ENCODE data around the gene CUL4B. TPM values are rescaled to one million over a fixed set of nuclear protein-coding genes. Genes with fewer than 3 reads are reported as not detected.

CUL4B gene
- total and polyA plus RNA-seq, 2 experiments from 2014 or later, result 12.7 to 42.9 TPM

DNA sequence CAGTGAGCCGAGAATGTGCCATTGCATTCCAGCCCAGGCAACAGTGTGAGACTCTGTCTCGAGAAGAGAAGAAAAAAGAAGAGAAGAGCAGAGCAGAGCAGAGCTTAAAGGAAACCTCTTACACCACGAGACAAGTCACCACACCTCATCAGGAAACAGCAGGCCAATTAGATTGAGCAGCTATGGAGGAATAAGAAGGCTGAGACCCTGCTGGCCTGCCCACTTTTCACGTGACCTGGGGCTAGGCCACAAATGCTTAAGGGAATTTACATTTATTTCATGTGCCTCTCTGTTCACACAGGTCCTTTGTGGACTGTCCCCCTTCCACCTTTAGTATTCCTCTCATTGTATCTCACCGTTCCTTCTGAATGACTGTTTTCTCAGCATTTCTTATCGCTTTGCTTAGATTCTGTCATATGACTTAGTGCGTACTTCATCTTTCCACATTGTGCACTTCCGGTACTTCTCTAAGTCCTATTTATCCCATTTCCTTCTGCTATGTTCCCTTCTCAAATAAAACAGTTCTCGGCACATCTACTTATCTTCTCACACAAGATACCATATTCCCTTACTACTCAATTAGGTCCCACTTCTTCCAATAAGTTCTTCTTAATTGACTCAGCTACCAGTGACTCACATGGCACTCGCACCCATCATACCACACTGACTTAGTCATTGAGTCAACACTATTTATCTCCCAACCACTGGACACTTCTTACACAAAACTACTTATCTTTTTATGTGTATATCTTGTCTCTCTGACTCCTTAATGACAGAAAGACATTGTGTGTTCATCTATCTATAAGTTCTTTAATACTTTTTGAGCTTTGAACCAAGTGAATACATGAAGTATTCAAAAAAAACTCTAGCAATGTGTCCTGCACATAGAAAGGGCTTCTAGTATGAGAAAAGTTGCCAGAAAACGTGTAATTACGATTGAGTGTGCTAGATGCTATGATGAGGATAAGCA lies 11.0 kb downstream of the CUL4B start (continued):
- TF ChIP-seq, protein P1, sequence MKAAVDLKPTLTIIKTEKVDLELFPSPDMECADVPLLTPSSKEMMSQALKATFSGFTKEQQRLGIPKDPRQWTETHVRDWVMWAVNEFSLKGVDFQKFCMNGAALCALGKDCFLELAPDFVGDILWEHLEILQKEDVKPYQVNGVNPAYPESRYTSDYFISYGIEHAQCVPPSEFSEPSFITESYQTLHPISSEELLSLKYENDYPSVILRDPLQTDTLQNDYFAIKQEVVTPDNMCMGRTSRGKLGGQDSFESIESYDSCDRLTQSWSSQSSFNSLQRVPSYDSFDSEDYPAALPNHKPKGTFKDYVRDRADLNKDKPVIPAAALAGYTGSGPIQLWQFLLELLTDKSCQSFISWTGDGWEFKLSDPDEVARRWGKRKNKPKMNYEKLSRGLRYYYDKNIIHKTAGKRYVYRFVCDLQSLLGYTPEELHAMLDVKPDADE (IDR thresholded peaks at IDR 0.05), result no peak
- TF ChIP-seq, protein P2, sequence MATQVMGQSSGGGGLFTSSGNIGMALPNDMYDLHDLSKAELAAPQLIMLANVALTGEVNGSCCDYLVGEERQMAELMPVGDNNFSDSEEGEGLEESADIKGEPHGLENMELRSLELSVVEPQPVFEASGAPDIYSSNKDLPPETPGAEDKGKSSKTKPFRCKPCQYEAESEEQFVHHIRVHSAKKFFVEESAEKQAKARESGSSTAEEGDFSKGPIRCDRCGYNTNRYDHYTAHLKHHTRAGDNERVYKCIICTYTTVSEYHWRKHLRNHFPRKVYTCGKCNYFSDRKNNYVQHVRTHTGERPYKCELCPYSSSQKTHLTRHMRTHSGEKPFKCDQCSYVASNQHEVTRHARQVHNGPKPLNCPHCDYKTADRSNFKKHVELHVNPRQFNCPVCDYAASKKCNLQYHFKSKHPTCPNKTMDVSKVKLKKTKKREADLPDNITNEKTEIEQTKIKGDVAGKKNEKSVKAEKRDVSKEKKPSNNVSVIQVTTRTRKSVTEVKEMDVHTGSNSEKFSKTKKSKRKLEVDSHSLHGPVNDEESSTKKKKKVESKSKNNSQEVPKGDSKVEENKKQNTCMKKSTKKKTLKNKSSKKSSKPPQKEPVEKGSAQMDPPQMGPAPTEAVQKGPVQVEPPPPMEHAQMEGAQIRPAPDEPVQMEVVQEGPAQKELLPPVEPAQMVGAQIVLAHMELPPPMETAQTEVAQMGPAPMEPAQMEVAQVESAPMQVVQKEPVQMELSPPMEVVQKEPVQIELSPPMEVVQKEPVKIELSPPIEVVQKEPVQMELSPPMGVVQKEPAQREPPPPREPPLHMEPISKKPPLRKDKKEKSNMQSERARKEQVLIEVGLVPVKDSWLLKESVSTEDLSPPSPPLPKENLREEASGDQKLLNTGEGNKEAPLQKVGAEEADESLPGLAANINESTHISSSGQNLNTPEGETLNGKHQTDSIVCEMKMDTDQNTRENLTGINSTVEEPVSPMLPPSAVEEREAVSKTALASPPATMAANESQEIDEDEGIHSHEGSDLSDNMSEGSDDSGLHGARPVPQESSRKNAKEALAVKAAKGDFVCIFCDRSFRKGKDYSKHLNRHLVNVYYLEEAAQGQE (IDR thresholded peaks at IDR 0.05; ENCODE audit: unreplicated experiment), result no peak
- TF ChIP-seq CREB1 (CRISPR knock-in tag; IDR thresholded peaks at IDR 0.05; ENCODE audit: low read depth) (no peak), POLR2AphosphoS5 (IDR thresholded peaks at IDR 0.05; ENCODE audit: low read depth) (no peak), STAT1 (IDR thresholded peaks at IDR 0.05; ENCODE audit: unreplicated experiment) (no peak), NANOG (IDR thresholded peaks at IDR 0.05; ENCODE audit: borderline replicate concordance) (no peak), ZNF114 (CRISPR knock-in tag; IDR thresholded peaks at IDR 0.05) (no peak)
- TF ChIP-seq, protein P3, sequence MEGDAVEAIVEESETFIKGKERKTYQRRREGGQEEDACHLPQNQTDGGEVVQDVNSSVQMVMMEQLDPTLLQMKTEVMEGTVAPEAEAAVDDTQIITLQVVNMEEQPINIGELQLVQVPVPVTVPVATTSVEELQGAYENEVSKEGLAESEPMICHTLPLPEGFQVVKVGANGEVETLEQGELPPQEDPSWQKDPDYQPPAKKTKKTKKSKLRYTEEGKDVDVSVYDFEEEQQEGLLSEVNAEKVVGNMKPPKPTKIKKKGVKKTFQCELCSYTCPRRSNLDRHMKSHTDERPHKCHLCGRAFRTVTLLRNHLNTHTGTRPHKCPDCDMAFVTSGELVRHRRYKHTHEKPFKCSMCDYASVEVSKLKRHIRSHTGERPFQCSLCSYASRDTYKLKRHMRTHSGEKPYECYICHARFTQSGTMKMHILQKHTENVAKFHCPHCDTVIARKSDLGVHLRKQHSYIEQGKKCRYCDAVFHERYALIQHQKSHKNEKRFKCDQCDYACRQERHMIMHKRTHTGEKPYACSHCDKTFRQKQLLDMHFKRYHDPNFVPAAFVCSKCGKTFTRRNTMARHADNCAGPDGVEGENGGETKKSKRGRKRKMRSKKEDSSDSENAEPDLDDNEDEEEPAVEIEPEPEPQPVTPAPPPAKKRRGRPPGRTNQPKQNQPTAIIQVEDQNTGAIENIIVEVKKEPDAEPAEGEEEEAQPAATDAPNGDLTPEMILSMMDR (conservative IDR thresholded peaks at IDR 0.05; ENCODE audit: low read depth in 2 of 2), result no peak

DNA sequence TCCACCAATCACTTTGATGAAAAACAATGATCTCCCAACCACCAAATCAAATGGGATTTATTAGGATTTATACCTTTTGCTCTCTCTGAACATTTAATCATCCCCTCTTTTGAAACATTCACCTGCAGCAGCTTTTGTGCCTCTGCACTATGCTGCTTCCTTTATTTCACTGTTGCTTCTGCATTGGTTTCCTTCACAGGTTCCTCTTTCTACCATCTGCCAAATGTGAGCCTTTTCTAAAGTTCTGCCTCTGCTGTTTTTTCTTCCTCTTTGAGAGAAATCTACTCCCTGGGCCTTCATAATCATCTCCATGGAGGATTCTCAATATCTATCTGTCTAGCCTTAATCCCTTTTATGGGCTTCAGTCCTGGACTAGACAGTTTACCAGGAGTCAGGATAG lies 24.7 kb downstream of the CUL4B start:
- no peaks in the 10 kb centered on the region for H3K79me2 ChIP-seq (replicated peaks; ENCODE audit: insufficient read depth)
- ATAC-seq (no peak), DNase-seq (ENCODE audit: low spot score) (no peak)
- no peaks in the 10 kb centered on the region for H3K9me2 ChIP-seq (ENCODE audit: insufficient read depth)
- no peak overlapping the region for H3K4me2 ChIP-seq
- H3K27ac Mint-ChIP-seq, result no peak overlapping the region
- H3K36me3 ChIP-seq (ENCODE audit: insufficient read depth), result peaks cover 3% of the 10 kb centered on the region; the same call in 1 of the 2 replicates
- no peak overlapping the region for H2AFZ ChIP-seq
- H3K27ac ChIP-seq (ENCODE audit: low read depth), result no peak overlapping the region
- H3K4me3 ChIP-seq, result no peak overlapping the region
- no peaks in the 10 kb centered on the region for H3K27me3 ChIP-seq (ENCODE audit: insufficient read depth)
- H4K20me1 ChIP-seq (replicated peaks; ENCODE audit: insufficient read depth), result no peaks in the 10 kb centered on the region
- H3K4me1 ChIP-seq (ENCODE audit: insufficient read depth), result no peaks in the 10 kb centered on the region
- H3K4me1 Mint-ChIP-seq, result no peaks in the 10 kb centered on the region
- H3F3A ChIP-seq (replicated peaks; ENCODE audit: low read depth), result no peaks in the 10 kb centered on the region
- peaks cover 2% of the 10 kb centered on the region for H3K27me3 Mint-ChIP-seq (ENCODE audit: insufficient read depth, low read depth, poor library complexity)
- H3K4me3 Mint-ChIP-seq, result no peak overlapping the region
- no peaks in the 10 kb centered on the region; the same call in 2 of the 3 replicates for H3K9me3 Mint-ChIP-seq
- peaks cover 46% of the 10 kb centered on the region for H3K36me3 Mint-ChIP-seq (ENCODE audit: low read depth)
- TF ChIP-seq POLR2AphosphoS5 (IDR thresholded peaks at IDR 0.05; ENCODE audit: low read depth) (no peak), ZNF114 (CRISPR knock-in tag; IDR thresholded peaks at IDR 0.05) (no peak), JUNB (IDR thresholded peaks at IDR 0.05; ENCODE audit: unreplicated experiment) (no peak)
- TF ChIP-seq, protein P1 (IDR thresholded peaks at IDR 0.05), result no peak

Measured in GM23338 (cell line).